Activated T-cell treated with anti-CD3 and anti-CD28 coated beads for 1 hour (primary cell): ENCODE measurements around the gene TUT4.

Experiments used
- DNase-seq: peaks from one replicate; pipeline ENCODE4 v3.0.0-alpha.2; 2020; ENCODE audit warnings: low read depth

TUT4 gene

GRCh38 chr1:52472384-52472783, 80.5 kb downstream of the TUT4 start:
- no peak for DNase-seq

GRCh38 chr1:52469108-52469507, 83.8 kb downstream of the TUT4 start:
- DNase-seq = no peak

GRCh38 chr1:52463891-52464290, 89.0 kb downstream of the TUT4 start:
- no peak for DNase-seq

- no peak for DNase-seq
Observed at GRCh38 chr1:52461821-52462220, 91.1 kb downstream of the TUT4 start.

GRCh38 chr1:52460694-52461093, 92.2 kb downstream of the TUT4 start:
- no peak for DNase-seq

- DNase-seq = no peak
Observed at GRCh38 chr1:52455686-52456085, 97.2 kb downstream of the TUT4 start.

- DNase-seq = no peak
Observed at GRCh38 chr1:52454779-52455178, 98.1 kb downstream of the TUT4 start.

GRCh38 chr1:52454127-52454526, 98.8 kb downstream of the TUT4 start:
- no peak for DNase-seq

- DNase-seq = no peak
Observed at GRCh38 chr1:52444463-52444862, 108.4 kb downstream of the TUT4 start.

- no peak for DNase-seq
Observed at GRCh38 chr1:52439976-52440375, 112.9 kb downstream of the TUT4 start.

GRCh38 chr1:52436817-52437216, 116.1 kb downstream of the TUT4 start:
- no peak for DNase-seq

GRCh38 chr1:52435650-52436049, 117.2 kb downstream of the TUT4 start:
- no peak for DNase-seq

- DNase-seq = no peak
Observed at GRCh38 chr1:52435211-52435610, 117.7 kb downstream of the TUT4 start.

GRCh38 chr1:52432807-52433206, 120.1 kb downstream of the TUT4 start:
- no peak for DNase-seq

- DNase-seq = no peak
Observed at GRCh38 chr1:52427152-52427551, 125.7 kb downstream of the TUT4 start.

- no peak for DNase-seq
Observed at GRCh38 chr1:52426371-52426770, 126.5 kb downstream of the TUT4 start.

GRCh38 chr1:52424813-52425212, 128.1 kb downstream of the TUT4 start:
- no peak for DNase-seq

GRCh38 chr1:52424231-52424636, 128.7 kb downstream of the TUT4 start:
- peak; percentile 11 for DNase-seq

GRCh38 chr1:52423771-52424170, 129.1 kb downstream of the TUT4 start:
- DNase-seq = peak; percentile 53

GRCh38 chr1:52423055-52423454, 129.8 kb downstream of the TUT4 start:
- no peak for DNase-seq

- no peak for DNase-seq
Observed at GRCh38 chr1:52420713-52421112, 132.2 kb downstream of the TUT4 start.

GRCh38 chr1:52416811-52417210, 136.1 kb downstream of the TUT4 start:
- no peak for DNase-seq

- no peak for DNase-seq
Observed at GRCh38 chr1:52414942-52415341, 137.9 kb downstream of the TUT4 start.

GRCh38 chr1:52413410-52413989, 139.4 kb downstream of the TUT4 start:
- no peak for DNase-seq

- no peak for DNase-seq
Observed at GRCh38 chr1:52404975-52405338, 147.9 kb downstream of the TUT4 start.
